WTC11 (cell line): ENCODE results near the gene ST6GALNAC5.

Source experiments
- CTCF ChIP-seq: fragments of 200-600 bp; IDR thresholded peaks from 2 replicates; pipeline ENCODE4 v1.8.0; 2022; ENCODE audit warnings: antibody characterized with exemption
- FOXJ3 ChIP-seq: sonication (generic); formaldehyde crosslinking; IDR thresholded peaks from 2 replicates; pipeline ENCODE4 v1.9.0; 2021; ENCODE audit warnings: missing genetic modification reagents, mild to moderate bottlenecking, borderline replicate concordance
- GTF2I ChIP-seq: fragments of 250-450 bp; sonication (Bioruptor Pico); conservative IDR thresholded peaks from 2 replicates; pipeline ENCODE4 v1.4.0; 2021; ENCODE audit warnings: mild to moderate bottlenecking
- MAX ChIP-seq: sonication (generic); formaldehyde crosslinking; IDR thresholded peaks from 2 replicates; pipeline ENCODE4 v1.8.0; 2022; ENCODE audit warnings: mild to moderate bottlenecking, missing genetic modification reagents
- PRDM15 ChIP-seq: sonication (generic); formaldehyde crosslinking; IDR thresholded peaks from 2 replicates; pipeline ENCODE4 v1.8.0; 2022; ENCODE audit warnings: missing genetic modification reagents
- RELA ChIP-seq: sonication (generic); formaldehyde crosslinking; IDR thresholded peaks from 2 replicates; pipeline ENCODE4 v1.8.1; 2022; ENCODE audit warnings: missing genetic modification reagents, mild to moderate bottlenecking, borderline replicate concordance

- TF ChIP-seq GTF2I (CRISPR knock-in tag) = no peak
- TF ChIP-seq CTCF = no peak
- no peak for TF ChIP-seq FOXJ3 (CRISPR knock-in tag)
- no peak for TF ChIP-seq RELA
- TF ChIP-seq PRDM15 = no peak
- no peak for TF ChIP-seq MAX
These were observed 177.0 kb downstream of the ST6GALNAC5 start for GRCh38 chr1:77044133-77044849.
